OCI-LY7 (cell line): ENCODE results near the gene SPEM2.

Experiments used
- EZH2phosphoT487 ChIP-seq: fragments of 200-600 bp; sonication (generic); IDR thresholded peaks from 2 replicates; pipeline ENCODE4 v1.6.1; 2018; ENCODE audit warnings: low read depth, borderline replicate concordance, mild to moderate bottlenecking, mixed run types, antibody characterized with exemption, low read length, moderate library complexity, mixed read lengths
- TF ChIP-seq, protein P1 (sequence below): fragments of 200-600 bp; sonication (generic); conservative IDR thresholded peaks from 2 replicates; pipeline ENCODE4 v1.5.1; 2014; ENCODE audit warnings: mild to moderate bottlenecking, antibody characterized with exemption, low read length, moderate library complexity, mixed read lengths

DNA sequence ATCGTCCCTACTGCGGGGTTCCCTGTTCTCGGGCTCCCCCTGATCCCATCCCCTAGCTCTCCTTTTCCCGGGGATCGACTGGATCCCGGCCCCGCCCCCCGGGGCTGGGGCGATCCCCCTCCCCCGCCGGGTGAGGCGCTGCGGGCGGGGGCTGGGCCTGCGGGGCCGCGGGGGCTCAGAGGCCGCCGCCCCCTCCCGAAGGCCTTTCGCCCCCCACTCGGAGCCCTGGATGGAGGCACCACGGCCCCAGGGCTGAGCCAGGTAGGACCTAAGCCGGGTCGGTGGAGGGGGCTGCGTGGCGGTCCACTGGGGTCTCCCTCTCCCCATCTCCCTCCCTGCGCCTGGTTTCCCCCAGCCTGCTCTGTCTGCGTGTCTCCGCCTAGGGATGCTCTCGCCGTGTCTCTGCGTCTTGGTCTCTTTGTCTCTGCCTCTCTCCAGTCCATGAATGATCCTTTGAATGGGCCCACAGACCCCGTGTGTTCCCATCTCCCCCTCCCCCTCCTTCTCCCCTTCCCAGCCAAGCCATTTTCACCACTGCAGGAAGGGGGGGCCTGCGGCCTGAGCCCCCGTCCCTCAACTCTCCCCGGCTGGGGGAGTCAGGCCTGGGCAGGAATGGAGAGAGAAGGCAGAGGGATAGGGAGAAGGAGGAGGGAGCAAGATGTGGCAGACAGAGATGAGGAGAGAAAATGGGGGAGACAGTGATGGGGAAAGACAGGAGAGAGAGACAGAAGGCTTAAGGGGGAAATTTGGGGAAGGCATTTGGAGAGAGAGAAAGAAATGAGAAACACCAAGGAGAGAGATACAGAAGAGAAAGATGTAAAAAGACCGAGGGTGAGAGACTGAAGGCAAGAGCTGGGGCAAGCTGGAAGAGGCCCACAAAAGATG is 19.8 kb upstream of the SPEM2 start:
- TF ChIP-seq, protein P1, sequence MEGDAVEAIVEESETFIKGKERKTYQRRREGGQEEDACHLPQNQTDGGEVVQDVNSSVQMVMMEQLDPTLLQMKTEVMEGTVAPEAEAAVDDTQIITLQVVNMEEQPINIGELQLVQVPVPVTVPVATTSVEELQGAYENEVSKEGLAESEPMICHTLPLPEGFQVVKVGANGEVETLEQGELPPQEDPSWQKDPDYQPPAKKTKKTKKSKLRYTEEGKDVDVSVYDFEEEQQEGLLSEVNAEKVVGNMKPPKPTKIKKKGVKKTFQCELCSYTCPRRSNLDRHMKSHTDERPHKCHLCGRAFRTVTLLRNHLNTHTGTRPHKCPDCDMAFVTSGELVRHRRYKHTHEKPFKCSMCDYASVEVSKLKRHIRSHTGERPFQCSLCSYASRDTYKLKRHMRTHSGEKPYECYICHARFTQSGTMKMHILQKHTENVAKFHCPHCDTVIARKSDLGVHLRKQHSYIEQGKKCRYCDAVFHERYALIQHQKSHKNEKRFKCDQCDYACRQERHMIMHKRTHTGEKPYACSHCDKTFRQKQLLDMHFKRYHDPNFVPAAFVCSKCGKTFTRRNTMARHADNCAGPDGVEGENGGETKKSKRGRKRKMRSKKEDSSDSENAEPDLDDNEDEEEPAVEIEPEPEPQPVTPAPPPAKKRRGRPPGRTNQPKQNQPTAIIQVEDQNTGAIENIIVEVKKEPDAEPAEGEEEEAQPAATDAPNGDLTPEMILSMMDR, result no peak
- no peak for TF ChIP-seq EZH2phosphoT487
